GM21381 (cell line): ENCODE data around the gene C12orf75.
"Not testable (repeated sequence)": the region's sequence is repeated elsewhere in the genome, so short reads cannot be mapped to it uniquely, and the experiment has no call there.

Experiments used
- ATAC-seq: cut with Tn5 transposase; IDR thresholded peaks from one replicate; pipeline ENCODE4 v1.9.1; 2021; ENCODE audit warnings: mild to moderate bottlenecking, moderate library complexity; ENCODE audit not compliant: unreplicated experiment

The C12orf75 gene

GRCh38 chr12:105330283-105330930, at the start of gene C12orf75:
Gene C12orf75, plus strand, starts transcription at chr12:105330691. Its CDS starts 201 bp downstream, at chr12:105330892.
- peak; percentile 79 for ATAC-seq

GRCh38 chr12:105280966-105281693, 49.4 kb upstream of the C12orf75 start:
- ATAC-seq = no peak

- ATAC-seq = no peak
Measured at GRCh38 chr12:105281694-105282049, 48.8 kb upstream of the C12orf75 start.

GRCh38 chr12:105285378-105285777, 45.1 kb upstream of the C12orf75 start:
- no peak for ATAC-seq

- ATAC-seq = no peak
Measured at GRCh38 chr12:105287408-105287807, 43.1 kb upstream of the C12orf75 start.

GRCh38 chr12:105288311-105288996, 42.0 kb upstream of the C12orf75 start:
- ATAC-seq = no peak

- no peak for ATAC-seq
Measured at GRCh38 chr12:105289114-105289904, 41.2 kb upstream of the C12orf75 start.

GRCh38 chr12:105291531-105291930, 39.0 kb upstream of the C12orf75 start:
- no peak for ATAC-seq

GRCh38 chr12:105292705-105293104, 37.8 kb upstream of the C12orf75 start:
- ATAC-seq = no peak

GRCh38 chr12:105293187-105293586, 37.3 kb upstream of the C12orf75 start:
- no peak for ATAC-seq

- no peak for ATAC-seq
Measured at GRCh38 chr12:105294161-105294560, 36.3 kb upstream of the C12orf75 start.

GRCh38 chr12:105294886-105295479, 35.5 kb upstream of the C12orf75 start:
- no peak for ATAC-seq

- no peak for ATAC-seq
Measured at GRCh38 chr12:105296116-105297089, 34.1 kb upstream of the C12orf75 start.

- no peak for ATAC-seq
Measured at GRCh38 chr12:105300883-105301282, 29.6 kb upstream of the C12orf75 start.

GRCh38 chr12:105301696-105302095, 28.8 kb upstream of the C12orf75 start:
- ATAC-seq = no peak

- not testable (repeated sequence) for ATAC-seq
Measured at GRCh38 chr12:105302986-105303385, 27.5 kb upstream of the C12orf75 start.

GRCh38 chr12:105304626-105305025, 25.9 kb upstream of the C12orf75 start:
- ATAC-seq = not testable (repeated sequence)

GRCh38 chr12:105307601-105308314, 22.7 kb upstream of the C12orf75 start:
- ATAC-seq = not testable (repeated sequence)

GRCh38 chr12:105308839-105309238, 21.7 kb upstream of the C12orf75 start:
- ATAC-seq = not testable (repeated sequence)
